ENCODE measurements around the gene CLEC10A. TPM values are rescaled to one million over a fixed set of nuclear protein-coding genes. Genes with fewer than 3 reads are reported as not detected.

Gene CLEC10A
- total RNA-seq, 1 experiment from 2014 or later: not detected

GRCh38 chr17:7043182-7043496 lies 36.9 kb downstream of the CLEC10A start:
- CTCF ChIA-PET: no interaction called here
- TF ChIP-seq EZH2 (IDR thresholded peaks at IDR 0.05; ENCODE audit: low read depth): no peak
- no peak for TF ChIP-seq CTCF (conservative IDR thresholded peaks at IDR 0.05)
- POLR2A ChIA-PET (ENCODE audit: unreplicated experiment): no interaction called here

DNA sequence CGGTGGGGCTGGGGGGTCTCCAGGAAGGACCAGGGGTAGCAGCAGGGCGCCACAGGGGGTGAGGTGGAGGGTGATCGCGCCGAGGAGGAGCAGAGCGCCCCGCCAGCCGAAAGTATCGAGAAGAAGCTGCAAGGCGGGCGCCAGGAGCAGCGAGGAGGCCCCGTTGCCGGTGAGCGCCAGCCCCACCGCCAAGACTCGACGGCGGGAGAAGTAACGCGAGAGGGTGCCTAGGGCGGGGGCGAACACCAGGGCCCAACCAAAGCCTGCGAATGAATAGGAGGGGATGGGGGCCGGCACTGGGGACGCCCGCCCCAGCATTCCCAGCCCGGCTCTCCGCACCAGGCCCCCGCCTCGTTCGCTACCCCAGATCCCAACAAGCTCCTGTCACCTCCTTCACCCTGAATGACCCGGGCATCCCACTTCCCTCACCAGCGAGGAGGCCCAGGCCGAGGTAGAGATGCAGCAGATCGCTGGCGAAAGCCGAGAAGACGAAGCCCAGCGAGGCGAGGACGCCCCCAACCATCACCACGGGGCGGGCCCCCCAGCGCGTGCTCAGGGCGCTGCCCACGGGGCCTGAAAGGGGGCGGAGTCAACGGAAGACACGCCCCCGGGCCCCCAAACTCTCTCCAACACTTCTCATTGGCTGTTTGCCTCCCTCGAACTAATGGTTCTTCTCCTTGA lies 37.4 kb downstream of the CLEC10A start:
- Histone ChIP-seq H3K4me2 (no peak overlapping the region), H3K4me3 (no peak overlapping the region), H3K9me2 (ENCODE audit: insufficient read depth) (no peaks in the 10 kb centered on the region), H3K79me2 (ENCODE audit: low read depth) (peaks cover 4% of the 10 kb centered on the region), H3K27ac (no peak overlapping the region), H3K9me3 (ENCODE audit: insufficient read depth, low read depth) (no peaks in the 10 kb centered on the region), H2AFZ (no peak overlapping the region), H3K4me1 (replicated peaks; ENCODE audit: insufficient read depth) (peaks cover 35% of the 10 kb centered on the region), H3F3A (ENCODE audit: insufficient read depth, low read depth) (peaks cover 54% of the 10 kb centered on the region), H3K36me3 (ENCODE audit: low read depth) (0 out of 2 replicates have a peak, but pooled peaks cover 4% of the 10 kb centered on the region), H4K20me1 (ENCODE audit: insufficient read depth) (no peaks in the 10 kb centered on the region; the same call in 1 of the 2 replicates), H3K27me3 (ENCODE audit: insufficient read depth, low read depth) (no peaks in the 10 kb centered on the region)
- no TSS peak for BruUV-seq (replicated peaks)
- no peak for TF ChIP-seq CTCF (conservative IDR thresholded peaks at IDR 0.05)
- TF ChIP-seq EZH2 (IDR thresholded peaks at IDR 0.05; ENCODE audit: low read depth): no peak
- ChIA-PET POLR2A (ENCODE audit: unreplicated experiment) (no interaction called here), CTCF (no interaction called here)
- DNase-seq: no peak
- intact Hi-C loops (cut with micrococcal nuclease; ENCODE audit: unreplicated experiment): loop anchor here (10.0 kb wide), 1 partner anchor 542 kb away; the partner anchor contains the start of gene MPDU1

More at GRCh38 chr17:7043182-7043496, 36.9 kb downstream of the CLEC10A start:
- Histone ChIP-seq H3K9me3 (ENCODE audit: insufficient read depth, low read depth) (no peaks in the 10 kb centered on the region), H2AFZ (no peak overlapping the region), H3K4me1 (replicated peaks; ENCODE audit: insufficient read depth) (peaks cover 35% of the 10 kb centered on the region), H3K4me3 (no peak overlapping the region), H3K27me3 (ENCODE audit: insufficient read depth, low read depth) (no peaks in the 10 kb centered on the region), H3K36me3 (ENCODE audit: low read depth) (no peaks in the 10 kb centered on the region), H3K27ac (no peak overlapping the region), H4K20me1 (ENCODE audit: insufficient read depth) (no peaks in the 10 kb centered on the region; the same call in 1 of the 2 replicates), H3K79me2 (ENCODE audit: low read depth) (no peaks in the 10 kb centered on the region), H3F3A (ENCODE audit: insufficient read depth, low read depth) (peaks cover 50% of the 10 kb centered on the region), H3K9me2 (ENCODE audit: insufficient read depth) (no peaks in the 10 kb centered on the region), H3K4me2 (no peak overlapping the region)
- no TSS peak for BruUV-seq (replicated peaks)
- no peak for DNase-seq
- intact Hi-C loops (cut with micrococcal nuclease; ENCODE audit: unreplicated experiment): loop anchor here (10.0 kb wide), 1 partner anchor 542 kb away; the partner anchor contains the start of gene MPDU1

DNA sequence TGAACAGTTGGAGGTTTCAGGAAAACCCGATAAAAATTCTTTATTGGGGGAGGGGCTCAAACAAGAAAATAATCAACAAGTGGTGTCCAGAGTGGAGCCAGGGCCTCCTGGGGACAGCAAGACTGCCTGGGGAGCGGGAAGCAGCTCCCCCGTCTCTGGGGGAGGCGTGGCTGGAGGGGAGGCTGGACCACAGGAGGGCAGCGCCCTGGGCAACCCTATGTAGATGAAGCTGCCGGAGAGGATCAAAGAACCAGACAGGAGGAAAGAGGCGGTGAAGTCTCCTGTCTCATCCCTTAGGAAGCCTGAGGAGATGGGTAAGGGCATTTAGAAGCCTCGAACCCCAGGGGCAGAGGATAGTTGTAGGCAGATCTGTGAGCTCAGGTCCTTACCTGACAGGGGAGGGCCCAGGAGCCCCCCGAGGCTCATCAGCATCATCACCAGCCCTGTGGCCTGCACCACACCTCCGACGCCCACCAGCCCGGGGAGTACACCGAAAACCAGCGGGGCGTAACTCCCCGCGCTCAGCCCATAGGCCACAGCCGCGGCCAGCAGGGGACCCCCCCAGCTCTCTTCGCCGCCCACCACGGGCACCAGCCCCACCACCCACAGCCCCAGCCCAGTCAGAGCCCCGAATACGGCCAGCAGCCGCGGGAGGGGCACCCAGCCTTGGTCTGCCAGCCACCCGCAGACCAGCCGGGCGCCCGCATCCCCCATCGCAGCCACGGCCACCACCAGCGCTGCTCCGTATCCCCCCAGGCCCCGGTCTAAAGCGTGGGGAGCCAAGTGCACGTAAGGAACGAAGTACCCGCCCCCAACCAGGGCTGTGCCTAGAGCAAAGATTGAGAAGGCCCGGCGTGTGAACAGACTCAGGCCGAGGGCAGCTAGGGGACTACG lies 38.2 kb downstream of the CLEC10A start:
- no peak overlapping the region for H3K4me3 ChIP-seq
- H3K4me1 ChIP-seq (replicated peaks; ENCODE audit: insufficient read depth): peaks cover 33% of the 10 kb centered on the region
- peaks cover 53% of the 10 kb centered on the region for H3F3A ChIP-seq (ENCODE audit: insufficient read depth, low read depth)
- no peak for TF ChIP-seq CTCF (conservative IDR thresholded peaks at IDR 0.05)
- no peak for TF ChIP-seq EZH2 (IDR thresholded peaks at IDR 0.05; ENCODE audit: low read depth)
- H3K27ac ChIP-seq: no peak overlapping the region
- ChIA-PET CTCF (interaction anchor here (0.6 kb wide), 1 partner anchor 74 kb away, joined by 4 read pairs; no protein-coding TSS in a partner anchor), POLR2A (ENCODE audit: unreplicated experiment) (interaction anchor here (0.6 to 0.9 kb wide), 2 partner anchors 18 to 437 kb away, joined by 5 to 18 read pairs; partner anchors contain the start of gene ZBTB4)
- no peaks in the 10 kb centered on the region for H3K9me3 ChIP-seq (ENCODE audit: insufficient read depth, low read depth)
- no peak for DNase-seq
- BruUV-seq (replicated peaks): no TSS peak
- peaks cover 11% of the 10 kb centered on the region for H3K79me2 ChIP-seq (ENCODE audit: low read depth)
- H3K27me3 ChIP-seq (ENCODE audit: insufficient read depth, low read depth): no peaks in the 10 kb centered on the region
- intact Hi-C loops (cut with micrococcal nuclease; ENCODE audit: unreplicated experiment): loop anchor here (10.0 kb wide), 1 partner anchor 543 kb away; the partner anchor contains the start of gene MPDU1
- H3K4me2 ChIP-seq: no peak overlapping the region
- H3K36me3 ChIP-seq (ENCODE audit: low read depth): 0 out of 2 replicates have a peak, but pooled peaks cover 4% of the 10 kb centered on the region
- H4K20me1 ChIP-seq (ENCODE audit: insufficient read depth): no peaks in the 10 kb centered on the region; the same call in 1 of the 2 replicates
- H3K9me2 ChIP-seq (ENCODE audit: insufficient read depth): no peaks in the 10 kb centered on the region
- H2AFZ ChIP-seq: no peak overlapping the region
